GM06990 (cell line): ENCODE data around the gene WDR27.

Experiments
- DNase-seq: peaks from one replicate; pipeline ENCODE4 v3.0.0-alpha.2; 2011; ENCODE audit not compliant: insufficient read length; ENCODE audit errors: extremely low read depth
- H3K27me3 ChIP-seq: replicated peaks from 2 replicates; pipeline ENCODE4 v1.6.0; 2011; ENCODE audit warnings: low read length; ENCODE audit not compliant: control insufficient read depth, insufficient read depth
- H3K36me3 ChIP-seq: 2 replicates; pipeline ENCODE4 v1.5.1; 2011; ENCODE audit warnings: low read length; ENCODE audit not compliant: control insufficient read depth, insufficient read depth
- H3K4me3 ChIP-seq: replicated peaks from 2 replicates; pipeline ENCODE4 v1.5.1; 2011; ENCODE audit warnings: low read depth, mild to moderate bottlenecking, control low read depth, low read length
- CTCF ChIP-seq: IDR thresholded peaks from 2 replicates; pipeline ENCODE4 v1.5.1; 2011; ENCODE audit warnings: low read length, control low read depth, mild to moderate bottlenecking, inconsistent platforms; ENCODE audit not compliant: insufficient read depth, poor library complexity, severe bottlenecking

The WDR27 gene

GRCh38 chr6:169429001-169429400 lies 272.8 kb downstream of the WDR27 start:
- H3K36me3 ChIP-seq: no peaks in the 10 kb centered on the region
- no peak overlapping the region for H3K4me3 ChIP-seq
- TF ChIP-seq CTCF: no peak
- DNase-seq: no peak
- no peaks in the 10 kb centered on the region for H3K27me3 ChIP-seq

- TF ChIP-seq CTCF: no peak
- no peak for DNase-seq
- Histone ChIP-seq H3K4me3 (no peak overlapping the region), H3K27me3 (no peaks in the 10 kb centered on the region), H3K36me3 (no peaks in the 10 kb centered on the region)
Observed at GRCh38 chr6:169428532-169428931, 273.3 kb downstream of the WDR27 start.

GRCh38 chr6:169427856-169428255 lies 274.0 kb downstream of the WDR27 start:
- DNase-seq: no peak
- Histone ChIP-seq H3K27me3 (no peaks in the 10 kb centered on the region), H3K36me3 (no peaks in the 10 kb centered on the region), H3K4me3 (no peak overlapping the region)
- no peak for TF ChIP-seq CTCF

- TF ChIP-seq CTCF: no peak
- no peaks in the 10 kb centered on the region for H3K36me3 ChIP-seq
- H3K4me3 ChIP-seq: no peak overlapping the region
- no peak for DNase-seq
- no peaks in the 10 kb centered on the region for H3K27me3 ChIP-seq
Observed at GRCh38 chr6:169426611-169427010, 275.2 kb downstream of the WDR27 start.

- Histone ChIP-seq H3K27me3 (no peaks in the 10 kb centered on the region), H3K4me3 (no peak overlapping the region), H3K36me3 (no peaks in the 10 kb centered on the region)
- no peak for TF ChIP-seq CTCF
- no peak for DNase-seq
Observed at GRCh38 chr6:169425628-169426370, 276.0 kb downstream of the WDR27 start.

GRCh38 chr6:169424821-169425240 lies 277.0 kb downstream of the WDR27 start:
- Histone ChIP-seq H3K4me3 (no peak overlapping the region), H3K27me3 (no peaks in the 10 kb centered on the region), H3K36me3 (no peaks in the 10 kb centered on the region)
- DNase-seq: no peak
- TF ChIP-seq CTCF: no peak
